T-helper 22 cell (primary cell): ENCODE measurements around the gene UBE2C.

Experiments used
- DNase-seq: peaks from one replicate; pipeline ENCODE4 v3.0.0-alpha.2; 2020; ENCODE audit warnings: low read depth

The UBE2C gene

DNA sequence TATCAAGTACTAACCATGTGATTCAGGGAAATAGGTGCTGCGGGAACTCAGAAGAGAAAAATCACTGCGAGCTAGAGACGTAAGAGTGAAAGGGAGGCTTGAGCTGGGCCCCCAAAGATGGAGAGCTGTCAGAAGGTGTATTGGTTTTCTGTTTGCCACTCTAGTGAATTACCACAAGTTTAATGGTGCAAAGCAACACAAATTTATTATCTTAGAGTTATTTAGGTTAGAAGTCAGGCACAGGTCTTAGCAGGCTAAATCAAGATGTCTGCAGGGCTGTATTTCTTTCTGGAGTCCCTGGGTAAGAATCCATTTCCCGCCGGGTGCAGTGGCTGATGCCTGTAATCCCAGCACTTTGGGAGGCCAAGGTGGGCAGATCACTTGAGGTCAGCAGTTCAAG lies 47.5 kb downstream of the UBE2C start:
- DNase-seq = no peak

GRCh38 chr20:45860560-45861220 lies 48.2 kb downstream of the UBE2C start:
- DNase-seq = no peak

DNA sequence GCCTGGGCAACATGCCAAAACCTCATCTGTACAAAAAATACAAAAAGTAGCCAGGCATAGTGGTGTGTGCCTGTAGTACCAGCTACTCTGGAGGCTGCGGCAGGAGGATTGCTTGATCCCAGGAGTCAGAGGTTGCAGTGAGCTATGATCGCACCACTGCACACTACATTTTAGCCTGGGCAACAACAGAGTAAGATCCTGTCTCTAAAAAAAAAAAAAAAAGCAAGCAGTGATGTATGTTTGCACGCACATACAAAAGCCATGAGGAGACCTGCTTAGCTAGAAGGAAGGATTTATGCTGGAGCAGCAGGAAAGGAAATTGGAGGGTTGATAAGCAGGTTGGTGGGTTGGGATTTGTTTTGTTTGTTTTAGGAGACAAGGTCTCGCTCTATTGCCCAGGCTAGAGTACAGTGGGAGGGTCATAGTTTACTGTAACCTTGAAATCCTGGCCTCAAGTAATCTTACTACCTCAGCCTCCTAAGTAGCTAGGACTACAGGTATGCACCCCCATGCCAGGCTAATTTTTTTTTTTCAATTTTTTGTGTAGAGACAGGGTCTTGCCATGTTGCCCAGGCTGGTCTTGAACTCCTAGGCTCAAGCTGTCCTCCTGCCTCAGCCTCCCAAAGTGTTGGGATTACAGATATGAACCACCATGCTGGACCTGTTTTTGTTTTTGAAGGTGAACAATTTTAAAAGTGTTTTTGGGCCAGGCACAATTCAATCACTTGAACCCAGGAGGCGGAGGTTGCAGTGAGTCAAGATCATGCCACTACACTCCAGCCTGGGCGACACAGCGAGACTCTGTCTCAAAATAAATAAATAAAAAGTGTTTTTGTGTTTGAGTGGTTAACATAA lies 49.0 kb downstream of the UBE2C start:
- DNase-seq = no peak

- DNase-seq = no peak
These were observed 51.4 kb downstream of the UBE2C start for GRCh38 chr20:45863543-45864470.

DNA sequence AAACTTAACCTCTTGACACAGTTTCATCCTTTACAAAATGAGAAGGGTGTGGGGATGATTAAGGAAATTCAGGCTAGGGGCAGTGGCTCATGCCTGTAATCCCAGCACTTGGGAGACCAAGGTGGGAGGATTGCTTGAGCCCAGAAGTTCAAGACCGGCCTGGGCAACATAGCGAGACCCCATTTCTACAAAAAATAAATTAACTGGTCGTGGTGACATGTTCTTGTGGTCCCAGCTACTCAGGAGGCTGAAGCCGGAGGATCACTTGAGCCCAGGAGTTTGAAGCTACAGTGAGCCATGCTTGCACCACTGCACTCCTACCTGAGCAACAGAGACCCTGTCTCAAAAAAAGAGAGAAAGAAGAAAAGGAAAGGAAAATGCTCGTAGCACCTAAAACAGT lies 54.0 kb downstream of the UBE2C start:
- DNase-seq = no peak
